NCI-H2029 treated with DMSO at 0.1 percent for 48 hours (cell line): Measurements from ENCODE around the gene CCNE1.
"Not testable (repeated sequence)": the region's sequence is repeated elsewhere in the genome, so short reads cannot be mapped to it uniquely, and the experiment has no call there.

Experiments
- DNase-seq: peaks from one replicate; lab custom pipeline; 2025; lab: John Stamatoyannopoulos, UW

The CCNE1 gene

GRCh38 chr19:29787281-29787680, 24.5 kb upstream of the CCNE1 start:
- peak; percentile 25 for DNase-seq

- no peak for DNase-seq
Observed at GRCh38 chr19:29789007-29789406, 22.8 kb upstream of the CCNE1 start.

- no peak for DNase-seq
Observed at GRCh38 chr19:29793116-29793727, 18.6 kb upstream of the CCNE1 start.

- not testable (repeated sequence) for DNase-seq
Observed at GRCh38 chr19:29794490-29794889, 17.3 kb upstream of the CCNE1 start.

- no peak for DNase-seq
Observed at GRCh38 chr19:29795461-29796172, 16.2 kb upstream of the CCNE1 start.

- DNase-seq: no peak
Observed at GRCh38 chr19:29796173-29796573, 15.6 kb upstream of the CCNE1 start.

- no peak for DNase-seq
Observed at GRCh38 chr19:29798774-29799497, 12.9 kb upstream of the CCNE1 start.

- no peak for DNase-seq
Observed at GRCh38 chr19:29800100-29800825, 11.5 kb upstream of the CCNE1 start.

GRCh38 chr19:29803951-29804350, 7.8 kb upstream of the CCNE1 start:
- not testable (repeated sequence) for DNase-seq

- DNase-seq: no peak
Observed at GRCh38 chr19:29804493-29804892, 7.3 kb upstream of the CCNE1 start.

- DNase-seq: no peak
Observed at GRCh38 chr19:29805031-29805965, 6.5 kb upstream of the CCNE1 start.

GRCh38 chr19:29806098-29806866, 5.5 kb upstream of the CCNE1 start:
- no peak for DNase-seq

- no peak for DNase-seq
Observed at GRCh38 chr19:29807178-29807577, 4.6 kb upstream of the CCNE1 start.

- no peak for DNase-seq
Observed at GRCh38 chr19:29807870-29808405, 3.9 kb upstream of the CCNE1 start.

- no peak for DNase-seq
Observed at GRCh38 chr19:29809795-29810503, 1.8 kb upstream of the CCNE1 start.

GRCh38 chr19:29810504-29810871, 1.3 kb upstream of the CCNE1 start:
- peak; percentile 13 for DNase-seq

- DNase-seq: no peak
Observed at GRCh38 chr19:29812080-29812880, 489 bp downstream of the CCNE1 start.

GRCh38 chr19:29812881-29813275, 1.1 kb downstream of the CCNE1 start:
- DNase-seq: no peak

- no peak for DNase-seq
Observed at GRCh38 chr19:29813642-29814041, 1.9 kb downstream of the CCNE1 start.
